Measurements from ENCODE around the gene IFNL1. TPM values are rescaled to one million over a fixed set of nuclear protein-coding genes. Genes with fewer than 3 reads are reported as not detected.
"Not testable (repeated sequence)": the region's sequence is repeated elsewhere in the genome, so short reads cannot be mapped to it uniquely, and the experiment has no call there.

The IFNL1 gene
- total and polyA plus RNA-seq, 2 donors (not counting 1 experiment from before 2014, with no cell fraction given), result not detected

GRCh38 chr19:39269369-39269768 is 26.8 kb upstream of the IFNL1 start:
- intact Hi-C loops (cut with micrococcal nuclease); H3K4me1 ChIP-seq (ENCODE audit: control insufficient read depth in 2 of 2, insufficient read depth in 2 of 2, low read length in 2 of 2); H3K27ac ChIP-seq (ENCODE audit: low read length in 2 of 2); H2AFZ ChIP-seq (ENCODE audit: insufficient read depth, low read depth, low read length, poor library complexity, severe bottlenecking); H4K20me1 ChIP-seq (ENCODE audit: control insufficient read depth, insufficient read depth, low read length, poor library complexity, severe bottlenecking); H3K79me2 ChIP-seq (ENCODE audit: control insufficient read depth, insufficient read depth, low read length); DNase-seq; H3K36me3 ChIP-seq (replicated peaks in 1 of 2; ENCODE audit: control extremely low read depth in 1 of 2, control insufficient read depth in 1 of 2, extremely low read depth in 1 of 2, insufficient read depth in 2 of 2, low read length in 1 of 2); POLR2A ChIA-PET; H3K9me3 Mint-ChIP-seq (ENCODE audit: insufficient read depth); CTCF ChIA-PET; H3K4me3 ChIP-seq (ENCODE audit: control extremely low read depth in 1 of 5, extremely low read depth in 1 of 5, insufficient read depth in 1 of 5, low read depth in 2 of 5, low read length in 4 of 5); H3K4me1 Mint-ChIP-seq; ATAC-seq (ENCODE audit: low read depth); H3K4me2 ChIP-seq (replicated peaks; ENCODE audit: low read depth, low read length, poor library complexity, severe bottlenecking); H3K9me3 ChIP-seq (ENCODE audit: control extremely low read depth in 1 of 3, control insufficient read depth in 2 of 3, insufficient read depth in 1 of 3, low read length in 2 of 3); H3K4me3 Mint-ChIP-seq; H3K9ac ChIP-seq (ENCODE audit: low read length); H3K27ac Mint-ChIP-seq: not testable (repeated sequence)
- peaks cover 15% of the 10 kb centered on the region for H3K27me3 Mint-ChIP-seq
- 79% methylated on average over 3 of the region's 10 CpGs for WGBS (ENCODE audit: insufficient coverage)
- peaks cover 0 to 16% (median 5%) of the 10 kb centered on the region in 4 experiments for H3K27me3 ChIP-seq (replicated peaks in 1 of 4; ENCODE audit: control extremely low read depth in 1 of 4, control insufficient read depth in 3 of 4, insufficient read depth in 4 of 4, low read length in 3 of 4)

GRCh38 chr19:39270036-39270871 is 26.0 kb upstream of the IFNL1 start:
- Histone ChIP-seq H3K79me2 (ENCODE audit: control insufficient read depth, insufficient read depth, low read length) (no peaks in the 10 kb centered on the region), H4K20me1 (ENCODE audit: control insufficient read depth, insufficient read depth, low read length, poor library complexity, severe bottlenecking) (no peaks in the 10 kb centered on the region), H2AFZ (ENCODE audit: insufficient read depth, low read depth, low read length, poor library complexity, severe bottlenecking) (no peak overlapping the region), H3K9ac (ENCODE audit: low read length) (no peak overlapping the region), H3K36me3 (replicated peaks in 1 of 2; ENCODE audit: control extremely low read depth in 1 of 2, control insufficient read depth in 1 of 2, extremely low read depth in 1 of 2, insufficient read depth in 2 of 2, low read length in 1 of 2) (no peaks in the 10 kb centered on the region), H3K27ac (ENCODE audit: low read length in 2 of 2) (no peak overlapping the region), H3K27me3 (replicated peaks in 1 of 4; ENCODE audit: control extremely low read depth in 1 of 4, control insufficient read depth in 3 of 4, insufficient read depth in 4 of 4, low read length in 3 of 4) (peaks cover 0 to 11% (median 2%) of the 10 kb centered on the region in 4 experiments), H3K4me3 (ENCODE audit: control extremely low read depth in 1 of 5, extremely low read depth in 1 of 5, insufficient read depth in 1 of 5, low read depth in 2 of 5, low read length in 4 of 5) (no peak overlapping the region), H3K4me1 (ENCODE audit: control insufficient read depth in 2 of 2, insufficient read depth in 2 of 2, low read length in 2 of 2) (no peaks in the 10 kb centered on the region), H3K4me2 (replicated peaks; ENCODE audit: low read depth, low read length, poor library complexity, severe bottlenecking) (no peak overlapping the region), H3K9me3 (ENCODE audit: control extremely low read depth in 1 of 3, control insufficient read depth in 2 of 3, insufficient read depth in 1 of 3, low read length in 2 of 3) (no peaks in the 10 kb centered on the region)
- intact Hi-C loops (cut with micrococcal nuclease), result no loop called here
- Mint-ChIP-seq H3K4me3 (no peak overlapping the region), H3K27ac (no peak overlapping the region), H3K9me3 (ENCODE audit: insufficient read depth) (no peaks in the 10 kb centered on the region), H3K4me1 (no peaks in the 10 kb centered on the region), H3K27me3 (peaks cover 15% of the 10 kb centered on the region)
- 98% methylated on average over 4 of the region's 9 CpGs for WGBS (ENCODE audit: insufficient coverage)
- POLR2A ChIA-PET, result no interaction called here
- DNase-seq (no peak), ATAC-seq (ENCODE audit: low read depth) (no peak)
- no peak for TF ChIP-seq CTCF (IDR thresholded peaks at IDR 0.05)
- CTCF ChIA-PET, result no interaction called here

GRCh38 chr19:39273859-39274258 is 22.3 kb upstream of the IFNL1 start:
- H3K4me3 Mint-ChIP-seq; H3K9ac ChIP-seq (ENCODE audit: low read length); H3K4me1 Mint-ChIP-seq; H3K79me2 ChIP-seq (ENCODE audit: control insufficient read depth, insufficient read depth, low read length); H3K27me3 ChIP-seq (replicated peaks in 1 of 4; ENCODE audit: control extremely low read depth in 1 of 4, control insufficient read depth in 3 of 4, insufficient read depth in 4 of 4, low read length in 3 of 4); CTCF ChIA-PET; H2AFZ ChIP-seq (ENCODE audit: insufficient read depth, low read depth, low read length, poor library complexity, severe bottlenecking); H3K36me3 ChIP-seq (replicated peaks in 1 of 2; ENCODE audit: control extremely low read depth in 1 of 2, control insufficient read depth in 1 of 2, extremely low read depth in 1 of 2, insufficient read depth in 2 of 2, low read length in 1 of 2); H3K4me2 ChIP-seq (replicated peaks; ENCODE audit: low read depth, low read length, poor library complexity, severe bottlenecking); H3K27ac Mint-ChIP-seq; H4K20me1 ChIP-seq (ENCODE audit: control insufficient read depth, insufficient read depth, low read length, poor library complexity, severe bottlenecking); POLR2A ChIA-PET; ATAC-seq (ENCODE audit: low read depth); H3K9me3 Mint-ChIP-seq (ENCODE audit: insufficient read depth); H3K27ac ChIP-seq (ENCODE audit: low read length in 2 of 2); intact Hi-C loops (cut with micrococcal nuclease); H3K9me3 ChIP-seq (ENCODE audit: control extremely low read depth in 1 of 3, control insufficient read depth in 2 of 3, insufficient read depth in 1 of 3, low read length in 2 of 3); H3K4me1 ChIP-seq (ENCODE audit: control insufficient read depth in 2 of 2, insufficient read depth in 2 of 2, low read length in 2 of 2); DNase-seq; H3K4me3 ChIP-seq (ENCODE audit: control extremely low read depth in 1 of 5, extremely low read depth in 1 of 5, insufficient read depth in 1 of 5, low read depth in 2 of 5, low read length in 4 of 5): not testable (repeated sequence)
- peaks cover 15% of the 10 kb centered on the region for H3K27me3 Mint-ChIP-seq
- WGBS (ENCODE audit: insufficient coverage), result no CpG with 5 or more reads among the region's 5 CpGs

Measured in B cell (primary cell).